A549 (cell line): ENCODE data around the gene NCCRP1.

Experiments
- CHD4 ChIP-seq: fragments of 200-600 bp; sonication (generic); IDR thresholded peaks from 2 replicates; pipeline ENCODE4 v1.6.1; 2016; ENCODE audit warnings: antibody characterized with exemption, mild to moderate bottlenecking, borderline replicate concordance
- CTCF ChIP-seq: fragments of >200 bp; sonication (Bioruptor Twin); formaldehyde crosslinking; IDR thresholded peaks from 3 replicates; pipeline ENCODE4 v1.5.1; 2016
- MAX ChIP-seq: IDR thresholded peaks from 2 replicates; pipeline ENCODE4 v1.6.1; 2012
- RAD21 ChIP-seq, 2 experiments: fragments of >200 bp in 1 of 2; sonication (Bioruptor Twin) in 1 of 2; formaldehyde crosslinking in 1 of 2; IDR thresholded peaks in 1 of 2; conservative IDR thresholded peaks in 1 of 2; 2 replicates in 1 of 2; 3 replicates in 1 of 2; pipeline ENCODE4 v1.6.1; 2012 to 2018; ENCODE audit warnings: inconsistent platforms in 1 of 2
- REST ChIP-seq: fragments of 200-600 bp; sonication (generic); IDR thresholded peaks from 2 replicates; pipeline ENCODE4 v1.6.1; 2016; ENCODE audit warnings: antibody characterized with exemption, mild to moderate bottlenecking, moderate library complexity
- SREBF2 ChIP-seq: fragments of 450-650 bp; IDR thresholded peaks from 2 replicates; pipeline ENCODE4 v1.6.1; 2014; ENCODE audit warnings: mild to moderate bottlenecking, moderate library complexity

DNA sequence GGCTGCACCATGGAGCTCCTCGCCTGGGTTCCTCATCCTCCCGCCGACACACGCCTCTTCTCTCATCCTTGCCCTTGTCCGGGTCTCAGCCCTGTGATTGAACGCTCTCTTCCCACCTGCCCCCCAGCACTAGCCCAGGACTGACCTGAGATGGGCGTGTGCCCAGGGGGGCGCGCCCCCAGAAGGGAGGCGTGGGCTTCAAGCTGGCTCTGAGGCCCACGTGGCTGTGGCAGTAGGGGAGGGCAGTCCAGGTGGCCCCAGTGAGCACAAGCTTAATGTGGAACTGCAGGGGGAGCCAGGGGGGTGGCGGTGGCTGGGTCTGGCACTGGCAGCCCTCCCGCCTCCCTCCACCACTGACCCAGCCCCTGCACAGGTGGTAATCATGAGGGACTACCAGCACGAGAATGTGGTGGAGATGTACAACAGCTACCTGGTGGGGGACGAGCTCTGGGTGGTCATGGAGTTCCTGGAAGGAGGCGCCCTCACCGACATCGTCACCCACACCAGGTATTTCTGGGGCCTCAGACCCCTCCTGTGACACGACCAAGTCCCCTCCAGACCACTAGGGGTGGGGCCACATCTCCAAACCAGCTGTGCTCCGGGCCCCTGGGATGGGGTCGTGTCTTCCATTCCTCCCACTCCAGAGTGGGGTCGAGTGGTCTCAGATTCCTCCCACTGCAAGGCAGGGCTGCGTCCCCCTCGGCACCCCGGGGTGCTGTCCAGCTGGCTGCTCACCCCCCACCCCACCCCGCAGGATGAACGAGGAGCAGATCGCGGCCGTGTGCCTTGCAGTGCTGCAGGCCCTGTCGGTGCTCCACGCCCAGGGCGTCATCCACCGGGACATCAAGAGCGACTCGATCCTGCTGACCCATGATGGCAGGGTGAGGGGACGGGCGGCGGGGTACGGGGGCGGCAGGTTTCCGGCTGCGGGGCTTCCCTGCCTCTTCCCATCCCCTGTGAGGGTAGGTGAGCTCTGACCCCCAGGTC, 21.9 kb upstream of the NCCRP1 start:
- TF ChIP-seq RAD21 (conservative IDR thresholded peaks at IDR 0.05 in 1 of 2, IDR thresholded peaks at IDR 0.05 in 1 of 2): no peak
- TF ChIP-seq CTCF: no peak
- TF ChIP-seq MAX: no peak
- no peak for TF ChIP-seq SREBF2
- no peak for TF ChIP-seq CHD4
- no peak for TF ChIP-seq REST
